Right atrium auricular region (tissue), 2 donors: ENCODE results near the gene NR2E1. TPM values are rescaled to one million over a fixed set of nuclear protein-coding genes. Genes with fewer than 3 reads are reported as not detected.

Experiments used
- DNase-seq: peaks from one replicate; pipeline ENCODE4 v3.0.0-alpha.2; 2019; ENCODE audit warnings: low spot score
- H3K27ac ChIP-seq, 2 donors: fragments of 200-600 bp; sonication (generic); 1 replicate in 1 of 2; 2 replicates in 1 of 2; pipeline ENCODE4 v1.5.1; 2016 to 2019
- H3K27me3 ChIP-seq, 2 donors: fragments of 200-600 bp; sonication (generic); one replicate each; pipeline versions ENCODE4 v1.5.1 to v1.6.0; 2017 to 2019
- H3K36me3 ChIP-seq: fragments of 200-600 bp; sonication (generic); one replicate; pipeline ENCODE4 v1.5.1; 2016
- H3K4me1 ChIP-seq, 2 donors: fragments of 200-600 bp; sonication (generic); one replicate each; pipeline versions ENCODE4 v1.5.1 to v1.6.0; 2017 to 2019
- H3K4me3 ChIP-seq, 2 donors: fragments of 200-600 bp; sonication (generic); 1 replicate in 1 of 2; 2 replicates in 1 of 2; pipeline ENCODE4 v1.5.1; 2017 to 2019; ENCODE audit warnings: mild to moderate bottlenecking in 1 of 2, moderate library complexity in 1 of 2
- H3K9me3 ChIP-seq, 2 donors: fragments of 200-600 bp; sonication (generic); one replicate each; pipeline ENCODE4 v1.5.1; 2019
- total RNA-seq, 2 donors: library from RNA; depleted of rRNA; stranded (reverse); fragments of >200 nt; gene quantifications; one replicate each; pipeline ENCODE4 v1.1.0, GENCODE V29; 2016
- TF ChIP-seq, protein P1 (sequence below), 2 donors: fragments of 200-600 bp; sonication (generic); IDR thresholded peaks; one replicate each; pipeline ENCODE4 v1.5.1; 2019; ENCODE audit warnings: antibody characterized with exemption in 2 of 2

NR2E1 gene
- total RNA-seq: not detected

DNA sequence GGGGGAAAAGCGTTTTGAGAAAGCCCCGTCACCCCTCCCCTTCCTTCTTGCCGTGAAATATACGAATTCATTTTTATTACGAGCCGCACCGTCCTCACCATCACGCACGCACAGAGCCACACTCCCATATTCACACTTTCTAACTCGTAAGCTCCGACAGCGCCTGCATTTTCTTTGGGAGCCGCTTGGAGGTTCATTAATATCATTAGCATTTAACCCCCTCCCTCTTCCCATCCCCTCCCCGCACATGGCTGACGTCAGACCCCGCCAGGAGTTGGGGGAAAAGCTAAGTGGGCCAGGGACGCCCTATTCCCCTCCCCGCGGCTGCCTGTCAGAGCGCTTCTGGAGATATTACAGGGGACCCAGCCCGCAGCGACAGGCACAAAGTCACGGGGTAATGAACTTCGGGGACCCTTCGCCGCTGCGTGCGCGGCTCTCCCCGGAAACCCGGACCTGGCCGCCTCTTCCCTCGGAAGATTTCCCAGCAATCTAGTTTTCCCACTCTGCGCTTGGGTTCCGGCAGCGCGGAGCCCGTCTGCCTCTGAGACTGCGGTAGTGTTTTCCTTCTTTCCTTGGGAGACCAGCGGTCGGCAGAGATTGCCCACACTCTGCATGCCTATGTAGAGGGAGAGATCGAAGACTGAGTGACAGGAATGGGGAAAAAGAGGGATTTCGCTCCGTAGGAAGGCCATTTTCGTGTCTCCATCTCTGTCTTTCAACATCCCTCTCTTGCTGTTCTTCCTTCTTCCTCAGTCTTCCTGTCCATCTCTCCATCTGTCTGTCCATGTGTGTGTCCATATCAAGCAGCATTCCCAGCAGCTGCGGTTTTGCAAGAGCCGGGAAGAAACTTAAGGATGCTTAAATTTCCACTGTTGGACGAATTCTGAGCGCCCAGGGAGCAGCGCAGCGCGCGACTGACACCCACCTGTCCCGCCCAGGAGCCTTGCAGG lies at the start of gene NR2E1:
TSS of gene NR2E1 (plus strand) at position 309 of the 950 bp plus-strand sequence. CDS start 744 bp downstream, outside the sequence.
- DNase-seq: no peak
- Histone ChIP-seq H3K36me3 (no peaks in the 10 kb centered on the region), H3K4me1 (peaks cover 0 to 57% of the 10 kb centered on the region in 2 donors), H3K4me3 (peak within 1 kb of the TSS in 1 of 2 donors; percentile 15), H3K9me3 (no peaks in the 10 kb centered on the region), H3K27ac (no peak within 1 kb of the TSS), H3K27me3 (peaks cover 72 to 94% of the 10 kb centered on the region in 2 donors)
- TF ChIP-seq, protein P1, sequence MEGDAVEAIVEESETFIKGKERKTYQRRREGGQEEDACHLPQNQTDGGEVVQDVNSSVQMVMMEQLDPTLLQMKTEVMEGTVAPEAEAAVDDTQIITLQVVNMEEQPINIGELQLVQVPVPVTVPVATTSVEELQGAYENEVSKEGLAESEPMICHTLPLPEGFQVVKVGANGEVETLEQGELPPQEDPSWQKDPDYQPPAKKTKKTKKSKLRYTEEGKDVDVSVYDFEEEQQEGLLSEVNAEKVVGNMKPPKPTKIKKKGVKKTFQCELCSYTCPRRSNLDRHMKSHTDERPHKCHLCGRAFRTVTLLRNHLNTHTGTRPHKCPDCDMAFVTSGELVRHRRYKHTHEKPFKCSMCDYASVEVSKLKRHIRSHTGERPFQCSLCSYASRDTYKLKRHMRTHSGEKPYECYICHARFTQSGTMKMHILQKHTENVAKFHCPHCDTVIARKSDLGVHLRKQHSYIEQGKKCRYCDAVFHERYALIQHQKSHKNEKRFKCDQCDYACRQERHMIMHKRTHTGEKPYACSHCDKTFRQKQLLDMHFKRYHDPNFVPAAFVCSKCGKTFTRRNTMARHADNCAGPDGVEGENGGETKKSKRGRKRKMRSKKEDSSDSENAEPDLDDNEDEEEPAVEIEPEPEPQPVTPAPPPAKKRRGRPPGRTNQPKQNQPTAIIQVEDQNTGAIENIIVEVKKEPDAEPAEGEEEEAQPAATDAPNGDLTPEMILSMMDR (IDR thresholded peaks at IDR 0.05): no peak

DNA sequence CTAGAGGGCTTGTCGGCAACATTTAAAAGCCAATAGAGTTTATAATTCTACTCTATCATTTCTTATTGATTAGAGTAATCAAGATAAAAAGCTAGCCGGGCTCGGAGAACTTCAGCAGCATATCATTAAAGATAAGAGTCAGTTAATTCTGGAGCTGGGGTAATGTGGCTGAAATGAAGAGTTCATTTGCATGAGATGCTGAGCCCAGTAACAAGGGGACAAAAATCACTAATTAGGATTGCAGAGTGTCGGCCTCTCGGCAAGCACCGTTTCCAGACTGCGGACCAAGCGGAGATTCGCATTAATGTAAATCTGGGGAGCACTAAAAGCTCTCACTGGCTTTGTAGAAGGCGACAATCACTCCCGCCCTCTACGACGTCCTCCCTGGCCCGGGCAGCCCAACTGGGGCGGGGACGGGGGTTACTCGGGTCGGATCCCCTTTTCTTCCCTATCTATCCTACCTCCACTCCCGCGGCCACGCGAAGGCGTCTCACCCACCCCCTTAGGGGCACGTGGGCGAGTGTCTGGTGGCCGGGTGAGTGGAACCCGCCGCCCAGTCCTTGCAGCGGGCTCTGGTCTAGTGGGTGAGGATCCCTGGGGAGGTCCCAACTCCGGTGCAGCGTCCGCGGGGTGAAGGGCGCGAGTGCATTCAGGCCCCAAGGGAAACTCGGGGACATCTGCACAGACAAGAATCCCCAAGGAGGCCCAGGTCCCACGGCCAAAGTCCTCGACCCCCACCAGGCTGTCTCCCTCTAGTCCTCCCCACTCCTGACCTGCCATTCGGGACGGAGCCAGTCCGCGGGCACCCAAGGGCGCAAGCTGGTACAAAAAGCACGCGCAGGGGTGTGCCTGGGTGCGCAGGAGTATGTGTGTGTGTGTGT lies 49.0 kb upstream of the NR2E1 start:
- Histone ChIP-seq H3K4me3 (peak overlapping the region in 1 of 2 donors; percentile 59), H3K27me3 (peaks cover 33 to 37% of the 10 kb centered on the region in 2 donors), H3K9me3 (no peaks in the 10 kb centered on the region), H3K27ac (no peak overlapping the region), H3K4me1 (peaks cover 0 to 57% of the 10 kb centered on the region in 2 donors), H3K36me3 (no peaks in the 10 kb centered on the region)
- TF ChIP-seq, protein P1 (IDR thresholded peaks at IDR 0.05): no peak
- no peak for DNase-seq

DNA sequence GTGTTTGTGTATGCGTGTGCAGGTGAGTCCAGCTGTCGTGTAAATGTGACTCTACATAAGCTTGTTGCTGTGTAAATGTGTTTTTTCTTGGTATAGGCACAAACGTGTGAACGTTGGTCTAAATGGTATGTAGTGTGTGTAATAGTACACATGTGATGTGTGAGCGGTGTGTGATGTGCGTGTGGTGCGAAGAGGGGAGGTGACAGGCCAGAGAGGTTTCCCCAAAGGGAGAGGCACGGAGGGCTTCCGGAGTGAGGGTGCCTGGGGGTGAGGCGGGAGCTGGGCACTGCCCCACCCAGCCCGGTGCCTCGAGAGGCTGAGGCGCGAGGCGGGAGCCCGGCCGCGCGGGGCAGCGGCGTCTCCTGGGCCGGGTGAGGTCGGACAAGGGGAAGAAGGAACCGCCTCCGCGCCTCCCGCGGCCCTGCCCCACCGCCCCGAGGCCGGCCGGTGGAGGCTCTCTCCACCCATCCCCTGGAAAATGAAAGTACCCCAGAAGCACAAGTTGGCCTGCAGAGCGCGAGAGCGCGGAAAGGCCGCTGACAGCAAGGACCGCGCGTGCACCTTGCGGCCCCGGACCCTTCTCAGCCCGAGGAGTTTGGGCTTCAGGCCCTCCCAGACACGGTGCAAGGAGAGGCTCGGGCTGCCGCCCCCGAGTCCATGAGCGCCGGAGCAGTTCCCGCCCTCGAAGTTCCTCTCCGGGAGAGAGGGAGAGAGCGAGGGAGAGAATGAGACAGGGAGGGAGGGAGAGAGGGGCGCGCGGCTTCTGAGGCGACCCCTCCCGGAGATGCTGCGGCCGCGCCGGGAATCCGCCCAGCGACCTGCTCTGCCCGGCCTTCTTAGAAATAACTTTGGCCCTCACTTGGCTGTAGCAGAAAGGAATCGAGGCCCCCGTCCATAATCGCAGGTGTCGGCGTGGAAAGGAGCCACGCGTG lies 48.1 kb upstream of the NR2E1 start:
- Histone ChIP-seq H3K36me3 (no peaks in the 10 kb centered on the region), H3K4me3 (peak overlapping the region; percentile 37 to 59), H3K27ac (no peak overlapping the region), H3K9me3 (no peaks in the 10 kb centered on the region), H3K4me1 (peaks cover 0 to 57% of the 10 kb centered on the region in 2 donors), H3K27me3 (peaks cover 33 to 37% of the 10 kb centered on the region in 2 donors)
- TF ChIP-seq, protein P1 (IDR thresholded peaks at IDR 0.05): no peak
- no peak for DNase-seq

DNA sequence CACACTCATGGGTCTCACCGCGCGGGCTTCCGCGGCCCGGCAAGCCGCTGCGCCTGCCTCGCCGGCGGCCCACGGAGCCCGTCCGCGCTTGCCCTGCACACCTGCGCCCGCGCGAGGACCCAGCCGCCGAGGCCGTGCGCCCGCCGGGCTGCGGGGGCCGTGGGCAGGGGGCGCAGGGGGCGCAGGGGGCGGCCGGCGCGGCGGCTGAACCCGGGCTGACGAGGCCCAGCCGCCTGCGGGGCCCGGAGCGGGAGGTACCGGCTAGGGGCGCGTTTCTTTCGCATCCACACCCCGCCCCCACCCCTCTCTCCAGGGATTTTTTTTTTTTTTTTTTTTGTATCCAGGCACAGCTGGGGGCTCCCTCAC lies 47.5 kb upstream of the NR2E1 start:
- DNase-seq: no peak
- Histone ChIP-seq H3K27me3 (peaks cover 33 to 37% of the 10 kb centered on the region in 2 donors), H3K4me1 (peaks cover 0 to 56% of the 10 kb centered on the region in 2 donors), H3K4me3 (peak overlapping the region; percentile 37 to 59), H3K9me3 (no peaks in the 10 kb centered on the region), H3K27ac (no peak overlapping the region), H3K36me3 (no peaks in the 10 kb centered on the region)
- TF ChIP-seq, protein P1 (IDR thresholded peaks at IDR 0.05): no peak
